IMR-90 (cell line): ENCODE results near the gene MYEOV. TPM values are rescaled to one million over a fixed set of nuclear protein-coding genes. Genes with fewer than 3 reads are reported as not detected.
A peak's percentile ranks its signal among the peaks of the same experiment; 100 is the strongest.

Experiments used
- ATAC-seq: fragments of 200-7000 bp; cut with Tn5 transposase; 2 replicates; pipeline ENCODE4 v1.9.1; 2020; ENCODE audit warnings: low read depth, mild to moderate bottlenecking, moderate library complexity
- BruUV-seq: library from RNA; stranded (reverse); fragments of 400-500 nt; replicated peaks from 2 replicates; lab custom pipeline; 2021; lab: Mats Ljungman, UMichigan
- CTCF ChIA-PET: fragments of 300-600 bp; formaldehyde crosslinking; extraction: SDS; loops from one replicate; lab custom pipeline; 2021; ENCODE audit warnings: antibody characterized with exemption; lab: Yijun Ruan, JAX
- POLR2A ChIA-PET: fragments of 300-600 bp; sonication (Branson Sonifier 250); formaldehyde crosslinking; loops from one replicate; lab custom pipeline; 2022; ENCODE audit warnings: antibody characterized with exemption; ENCODE audit not compliant: unreplicated experiment; lab: Charles Lee
- DNase-seq: peaks from one replicate; pipeline ENCODE4 v3.0.0; 2013
- H2AFZ ChIP-seq: replicated peaks from 2 replicates; pipeline ENCODE3; 2013; ENCODE audit warnings: low read length, mild to moderate bottlenecking; ENCODE audit not compliant: poor library complexity
- H2AK5ac ChIP-seq: 2 replicates; pipeline ENCODE4 v1.6.1; 2013; ENCODE audit warnings: low read depth, low read length, inconsistent platforms
- H2AK9ac ChIP-seq: replicated peaks from 2 replicates; pipeline ENCODE3; 2013; ENCODE audit warnings: mild to moderate bottlenecking, low read depth, low read length, moderate library complexity; ENCODE audit not compliant: poor library complexity
- H2BK120ac ChIP-seq: 2 replicates; pipeline ENCODE4 v1.6.1; 2013; ENCODE audit warnings: low read depth, low read length, inconsistent platforms
- H2BK15ac ChIP-seq: 3 replicates; pipeline ENCODE4 v1.6.1; 2013; ENCODE audit warnings: low read depth, low read length, inconsistent platforms
- H2BK20ac ChIP-seq: 2 replicates; pipeline ENCODE4 v1.6.1; 2013; ENCODE audit warnings: low read depth, mild to moderate bottlenecking, inconsistent platforms, low read length, moderate library complexity
- H2BK5ac ChIP-seq: 2 replicates; pipeline ENCODE4 v1.6.1; 2013; ENCODE audit warnings: mild to moderate bottlenecking, low read depth, low read length, inconsistent platforms; ENCODE audit not compliant: poor library complexity, severe bottlenecking
- H3K14ac ChIP-seq: replicated peaks from 2 replicates; pipeline ENCODE4 v1.6.1; 2013; ENCODE audit warnings: low read depth, low read length, inconsistent platforms
- H3K18ac ChIP-seq: 2 replicates; pipeline ENCODE4 v1.6.1; 2013; ENCODE audit warnings: low read depth, low read length, control low read depth
- H3K23ac ChIP-seq: 2 replicates; pipeline ENCODE4 v1.6.1; 2013; ENCODE audit warnings: low read depth, low read length, inconsistent platforms
- H3K27ac ChIP-seq: 2 replicates; pipeline ENCODE4 v1.5.1; 2013; ENCODE audit warnings: mild to moderate bottlenecking, control low read depth, low read length; ENCODE audit not compliant: insufficient read depth
- H3K27me3 ChIP-seq: 2 replicates; pipeline ENCODE4 v1.6.1; 2013; ENCODE audit warnings: low read length; ENCODE audit not compliant: control insufficient read depth, insufficient read depth
- H3K36me3 ChIP-seq: 2 replicates; pipeline ENCODE4 v1.6.1; 2013; ENCODE audit warnings: low read length, mixed read lengths; ENCODE audit not compliant: control insufficient read depth, insufficient read depth
- H3K4ac ChIP-seq: 2 replicates; pipeline ENCODE4 v1.6.1; 2013; ENCODE audit warnings: low read depth, low read length, inconsistent platforms
- H3K4me1 ChIP-seq: 2 replicates; pipeline ENCODE4 v1.6.1; 2013; ENCODE audit warnings: low read length, mixed read lengths; ENCODE audit not compliant: control insufficient read depth, insufficient read depth
- H3K4me2 ChIP-seq: 2 replicates; pipeline ENCODE4 v1.6.1; 2013; ENCODE audit warnings: low read depth, mild to moderate bottlenecking, control low read depth, low read length, moderate library complexity
- H3K4me3 ChIP-seq: 2 replicates; pipeline ENCODE4 v1.5.1; 2013; ENCODE audit warnings: low read depth, mild to moderate bottlenecking, control low read depth, low read length, moderate library complexity; ENCODE audit not compliant: insufficient read depth
- H3K56ac ChIP-seq: 2 replicates; pipeline ENCODE4 v1.6.1; 2013; ENCODE audit warnings: low read length, inconsistent platforms; ENCODE audit not compliant: insufficient read depth; ENCODE audit errors: extremely low read depth
- H3K79me1 ChIP-seq, 2 experiments: 2 replicates each; pipeline ENCODE4 v1.6.1; 2013; ENCODE audit warnings: low read length in 2 of 2, inconsistent platforms in 1 of 2, low read depth in 1 of 2
- H3K9ac ChIP-seq: 2 replicates; pipeline ENCODE4 v1.6.1; 2013; ENCODE audit warnings: low read depth, low read length, control low read depth
- H3K9me1 ChIP-seq: 2 replicates; pipeline ENCODE4 v1.6.1; 2013; ENCODE audit warnings: low read length, inconsistent platforms; ENCODE audit not compliant: insufficient read depth
- H3K9me3 ChIP-seq: 2 replicates; pipeline ENCODE4 v1.6.1; 2013; ENCODE audit warnings: low read length; ENCODE audit not compliant: control insufficient read depth, insufficient read depth
- H4K20me1 ChIP-seq: 2 replicates; pipeline ENCODE4 v1.6.1; 2013; ENCODE audit warnings: low read length, inconsistent platforms; ENCODE audit not compliant: insufficient read depth
- H4K5ac ChIP-seq: 2 replicates; pipeline ENCODE4 v1.6.1; 2013; ENCODE audit warnings: mild to moderate bottlenecking, low read depth, low read length, control low read depth
- H4K8ac ChIP-seq, 2 experiments: 2 replicates each; pipeline ENCODE4 v1.6.1; 2013; ENCODE audit warnings: low read depth in 2 of 2, low read length in 2 of 2, control low read depth in 1 of 2, inconsistent platforms in 1 of 2
- H4K91ac ChIP-seq: 2 replicates; pipeline ENCODE4 v1.6.1; 2013; ENCODE audit warnings: low read depth, low read length, inconsistent platforms; ENCODE audit not compliant: insufficient read depth
- FOS ChIP-seq: fragments of 150-350 bp; IDR thresholded peaks from 2 replicates; pipeline ENCODE4 v1.6.1; 2016; ENCODE audit warnings: low read depth, low read length
- NFE2L2 ChIP-seq: fragments of 150-350 bp; IDR thresholded peaks from 2 replicates; pipeline ENCODE4 v1.6.1; 2016; ENCODE audit warnings: low read depth, mild to moderate bottlenecking, low read length
- WGBS, 2 experiments: methylation state at CpG; one replicate each; pipeline versions ENCODE4 v1.1.5 to v1.1.7; 2013; ENCODE audit warnings: missing lambda C conversion rate in 2 of 2; ENCODE audit not compliant: insufficient read length in 1 of 2; ENCODE audit errors: extremely low coverage in 2 of 2; 5-methylcytosine and 5-hydroxymethylcytosine counted together
- dilution Hi-C: fragments of 300-500 bp; cut with HindIII; formaldehyde crosslinking; loops from one replicate; pipeline ENCODE4 v1.14.3; 2018; ENCODE audit warnings: low sequenced_read_pairs; ENCODE audit not compliant: unreplicated experiment
- in situ Hi-C: fragments of 300-500 bp; cut with MboI; formaldehyde crosslinking; loops from 3 replicates; pipeline ENCODE4 v1.14.3; 2019; ENCODE audit warnings: low sequenced_read_pairs, inconsistent platforms, mixed read lengths
- intact Hi-C: fragments of 100-400 bp; cut with micrococcal nuclease; formaldehyde crosslinking; loops from 2 replicates; pipeline ENCODE4 v1.10.0; 2022
- polyA plus RNA-seq, 3 experiments: library from polyadenylated mRNA; depleted of rRNA; stranded (reverse); fragments of >200 nt; gene quantifications; 2 replicates each; pipeline ENCODE4 v1.2.3, GENCODE V29; 2012; ENCODE audit warnings: low replicate concordance in 1 of 3
- total RNA-seq: library from RNA; depleted of rRNA; stranded (reverse); fragments of >200 nt; gene quantifications from 2 replicates; pipeline ENCODE4 v1.2.3, GENCODE V29; 2012

The MYEOV gene
- total and polyA plus RNA-seq, 2 of the 4 experiments (the other 2 are of a cell fraction): 5.8 to 6.8 TPM

DNA sequence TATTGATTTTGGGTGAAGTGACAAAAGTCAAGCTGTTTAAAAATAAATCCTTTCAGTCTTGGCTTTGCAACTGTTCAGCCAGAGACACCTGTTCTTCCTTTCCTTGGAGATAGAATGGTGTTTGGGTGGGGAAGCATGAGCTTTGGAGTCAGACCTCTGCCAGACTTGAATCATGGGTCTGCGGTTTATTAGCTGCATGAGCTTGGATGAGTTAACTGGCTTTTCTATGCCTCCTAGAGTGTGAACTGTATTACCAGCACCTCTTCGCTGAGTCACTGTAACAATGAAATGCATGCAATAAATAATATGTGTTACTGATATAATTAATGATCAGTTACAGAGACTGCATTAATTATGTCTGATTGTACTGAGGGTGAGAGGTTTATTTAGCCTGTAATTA is 13.5 kb upstream of the MYEOV start:
- H2AFZ ChIP-seq: no peak overlapping the region
- H3K4me3 ChIP-seq: no peak overlapping the region
- ATAC-seq (0 out of 2 replicates have a peak, but pooled peaks have one; percentile 38), DNase-seq (peak; percentile 27)
- H2BK120ac ChIP-seq: no peak overlapping the region
- H2AK9ac ChIP-seq: no peak overlapping the region
- no TSS peak for BruUV-seq
- H2AK5ac ChIP-seq: no peak overlapping the region
- no peaks in the 10 kb centered on the region for H3K36me3 ChIP-seq
- H3K79me1 ChIP-seq: no peaks in the 10 kb centered on the region
- peaks cover 30% of the 10 kb centered on the region for H3K27me3 ChIP-seq
- H3K14ac ChIP-seq: no peak overlapping the region
- H3K27ac ChIP-seq: no peak overlapping the region
- H3K23ac ChIP-seq: no peak overlapping the region
- H3K4me2 ChIP-seq: no peak overlapping the region
- in situ Hi-C loops (no loop called here), intact Hi-C loops (no loop called here), dilution Hi-C loops (no loop called here)
- no peak overlapping the region for H2BK15ac ChIP-seq
- no peak overlapping the region for H4K91ac ChIP-seq
- H2BK5ac ChIP-seq: no peak overlapping the region
- peaks cover 5% of the 10 kb centered on the region for H3K4me1 ChIP-seq
- H3K9ac ChIP-seq: no peak overlapping the region
- POLR2A ChIA-PET: interaction anchor here (0.6 kb wide), 1 partner anchor 340 kb away, joined by 5 read pairs; no protein-coding TSS in a partner anchor
- CTCF ChIA-PET: no interaction called here
- H4K8ac ChIP-seq: no peak overlapping the region
- H4K20me1 ChIP-seq: no peaks in the 10 kb centered on the region
- no peak overlapping the region for H4K5ac ChIP-seq
- H3K18ac ChIP-seq: no peak overlapping the region
- no CpG with 5 or more reads among the region's 2 CpGs for WGBS, 2 experiments
- TF ChIP-seq NFE2L2 (0 out of 2 replicates have a peak, but pooled peaks have one; percentile 20), FOS (no peak)
- no peak overlapping the region for H2BK20ac ChIP-seq
- no peak overlapping the region for H3K4ac ChIP-seq
- no peak overlapping the region for H3K56ac ChIP-seq
- peaks cover 9% of the 10 kb centered on the region for H3K9me3 ChIP-seq
- peaks cover 4% of the 10 kb centered on the region; the same call in 1 of the 2 replicates for H3K9me1 ChIP-seq
